Measurements from ENCODE around the gene AFF3.
A peak's percentile ranks its signal among the peaks of the same experiment; 100 is the strongest.

The AFF3 gene

GRCh38 chr2:99998651-99999320, 143.6 kb downstream of the AFF3 start:
- TF ChIP-seq CTCF (conservative IDR thresholded peaks at IDR 0.05; ENCODE audit: low read depth, low read length), result no peak
- no peak overlapping the region for H3K4me3 ChIP-seq (ENCODE audit: low read depth, low read length)
- no peak for DNase-seq (ENCODE audit: low read depth)

- no peak for TF ChIP-seq CTCF (conservative IDR thresholded peaks at IDR 0.05; ENCODE audit: low read depth, low read length)
- H3K4me3 ChIP-seq (ENCODE audit: low read depth, low read length), result no peak overlapping the region
- DNase-seq (ENCODE audit: low read depth), result no peak
Observed at GRCh38 chr2:99989905-99990304, 152.5 kb downstream of the AFF3 start.

- H3K4me3 ChIP-seq (ENCODE audit: low read depth, low read length), result no peak overlapping the region
- no peak for DNase-seq (ENCODE audit: low read depth)
- no peak for TF ChIP-seq CTCF (conservative IDR thresholded peaks at IDR 0.05; ENCODE audit: low read depth, low read length)
Observed at GRCh38 chr2:99988599-99988998, 153.8 kb downstream of the AFF3 start.

GRCh38 chr2:99987160-99987559, 155.2 kb downstream of the AFF3 start:
- H3K4me3 ChIP-seq (ENCODE audit: low read depth, low read length), result no peak overlapping the region
- TF ChIP-seq CTCF (conservative IDR thresholded peaks at IDR 0.05; ENCODE audit: low read depth, low read length), result no peak
- no peak for DNase-seq (ENCODE audit: low read depth)

GRCh38 chr2:99984799-99985515, 157.4 kb downstream of the AFF3 start:
- H3K4me3 ChIP-seq (ENCODE audit: low read depth, low read length), result no peak overlapping the region
- peak; percentile 47 for DNase-seq (ENCODE audit: low read depth)
- no peak for TF ChIP-seq CTCF (conservative IDR thresholded peaks at IDR 0.05; ENCODE audit: low read depth, low read length)

- no peak for DNase-seq (ENCODE audit: low read depth)
- no peak overlapping the region for H3K4me3 ChIP-seq (ENCODE audit: low read depth, low read length)
- no peak for TF ChIP-seq CTCF (conservative IDR thresholded peaks at IDR 0.05; ENCODE audit: low read depth, low read length)
Observed at GRCh38 chr2:99982744-99983143, 159.6 kb downstream of the AFF3 start.

- no peak for DNase-seq (ENCODE audit: low read depth)
- no peak for TF ChIP-seq CTCF (conservative IDR thresholded peaks at IDR 0.05; ENCODE audit: low read depth, low read length)
Observed at GRCh38 chr2:99981840-99982239, 160.6 kb downstream of the AFF3 start.

More at GRCh38 chr2:99981840-99982239, 160.6 kb downstream of the AFF3 start:
- no peak overlapping the region for H3K4me3 ChIP-seq (ENCODE audit: low read depth, low read length)

Data from choroid plexus epithelial cell (primary cell).